Measurements from ENCODE around the gene STXBP6.

DNA sequence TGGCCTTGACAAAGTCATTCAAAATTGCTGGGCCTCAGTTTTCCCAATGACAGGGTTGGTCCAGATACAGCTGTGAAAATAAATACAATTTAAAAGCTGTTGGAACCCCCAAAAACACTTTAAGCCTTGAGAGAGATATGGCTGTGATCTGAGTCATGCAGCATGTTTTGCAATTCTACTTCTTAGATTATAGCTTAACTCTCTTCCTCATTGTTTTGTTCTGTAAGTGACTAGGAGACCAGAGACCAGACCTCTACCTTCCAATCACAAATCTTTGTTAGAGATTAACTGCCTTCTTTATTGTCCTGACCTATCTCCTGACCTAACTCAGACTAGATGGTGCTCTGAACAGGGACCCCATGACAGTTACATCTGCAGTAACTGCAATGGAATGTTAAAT lies 198.1 kb downstream of the STXBP6 start:
- TF ChIP-seq, protein P1, sequence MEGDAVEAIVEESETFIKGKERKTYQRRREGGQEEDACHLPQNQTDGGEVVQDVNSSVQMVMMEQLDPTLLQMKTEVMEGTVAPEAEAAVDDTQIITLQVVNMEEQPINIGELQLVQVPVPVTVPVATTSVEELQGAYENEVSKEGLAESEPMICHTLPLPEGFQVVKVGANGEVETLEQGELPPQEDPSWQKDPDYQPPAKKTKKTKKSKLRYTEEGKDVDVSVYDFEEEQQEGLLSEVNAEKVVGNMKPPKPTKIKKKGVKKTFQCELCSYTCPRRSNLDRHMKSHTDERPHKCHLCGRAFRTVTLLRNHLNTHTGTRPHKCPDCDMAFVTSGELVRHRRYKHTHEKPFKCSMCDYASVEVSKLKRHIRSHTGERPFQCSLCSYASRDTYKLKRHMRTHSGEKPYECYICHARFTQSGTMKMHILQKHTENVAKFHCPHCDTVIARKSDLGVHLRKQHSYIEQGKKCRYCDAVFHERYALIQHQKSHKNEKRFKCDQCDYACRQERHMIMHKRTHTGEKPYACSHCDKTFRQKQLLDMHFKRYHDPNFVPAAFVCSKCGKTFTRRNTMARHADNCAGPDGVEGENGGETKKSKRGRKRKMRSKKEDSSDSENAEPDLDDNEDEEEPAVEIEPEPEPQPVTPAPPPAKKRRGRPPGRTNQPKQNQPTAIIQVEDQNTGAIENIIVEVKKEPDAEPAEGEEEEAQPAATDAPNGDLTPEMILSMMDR (IDR thresholded peaks at IDR 0.05; ENCODE audit: insufficient read depth, low read length), result no peak
- no peak for TF ChIP-seq POLR2AphosphoS5 (IDR thresholded peaks at IDR 0.05; ENCODE audit: low read depth)
- TF ChIP-seq GABPA (IDR thresholded peaks at IDR 0.05; ENCODE audit: low read depth), result no peak
- TF ChIP-seq, protein P2, sequence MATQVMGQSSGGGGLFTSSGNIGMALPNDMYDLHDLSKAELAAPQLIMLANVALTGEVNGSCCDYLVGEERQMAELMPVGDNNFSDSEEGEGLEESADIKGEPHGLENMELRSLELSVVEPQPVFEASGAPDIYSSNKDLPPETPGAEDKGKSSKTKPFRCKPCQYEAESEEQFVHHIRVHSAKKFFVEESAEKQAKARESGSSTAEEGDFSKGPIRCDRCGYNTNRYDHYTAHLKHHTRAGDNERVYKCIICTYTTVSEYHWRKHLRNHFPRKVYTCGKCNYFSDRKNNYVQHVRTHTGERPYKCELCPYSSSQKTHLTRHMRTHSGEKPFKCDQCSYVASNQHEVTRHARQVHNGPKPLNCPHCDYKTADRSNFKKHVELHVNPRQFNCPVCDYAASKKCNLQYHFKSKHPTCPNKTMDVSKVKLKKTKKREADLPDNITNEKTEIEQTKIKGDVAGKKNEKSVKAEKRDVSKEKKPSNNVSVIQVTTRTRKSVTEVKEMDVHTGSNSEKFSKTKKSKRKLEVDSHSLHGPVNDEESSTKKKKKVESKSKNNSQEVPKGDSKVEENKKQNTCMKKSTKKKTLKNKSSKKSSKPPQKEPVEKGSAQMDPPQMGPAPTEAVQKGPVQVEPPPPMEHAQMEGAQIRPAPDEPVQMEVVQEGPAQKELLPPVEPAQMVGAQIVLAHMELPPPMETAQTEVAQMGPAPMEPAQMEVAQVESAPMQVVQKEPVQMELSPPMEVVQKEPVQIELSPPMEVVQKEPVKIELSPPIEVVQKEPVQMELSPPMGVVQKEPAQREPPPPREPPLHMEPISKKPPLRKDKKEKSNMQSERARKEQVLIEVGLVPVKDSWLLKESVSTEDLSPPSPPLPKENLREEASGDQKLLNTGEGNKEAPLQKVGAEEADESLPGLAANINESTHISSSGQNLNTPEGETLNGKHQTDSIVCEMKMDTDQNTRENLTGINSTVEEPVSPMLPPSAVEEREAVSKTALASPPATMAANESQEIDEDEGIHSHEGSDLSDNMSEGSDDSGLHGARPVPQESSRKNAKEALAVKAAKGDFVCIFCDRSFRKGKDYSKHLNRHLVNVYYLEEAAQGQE (IDR thresholded peaks at IDR 0.05; ENCODE audit: insufficient replicate concordance, low read depth), result no peak
- TF ChIP-seq SPI1 (IDR thresholded peaks at IDR 0.05; ENCODE audit: borderline replicate concordance, low read depth), result no peak
